Smooth muscle cell (in vitro differentiated cells): ENCODE results near the gene ADAMTS17. TPM values are rescaled to one million over a fixed set of nuclear protein-coding genes. Genes with fewer than 3 reads are reported as not detected.

ENCODE experiments used
- DNase-seq: peaks from one replicate; lab custom pipeline; 2025; ENCODE audit not compliant: unreplicated experiment; lab: John Stamatoyannopoulos, UW
- H2AFZ ChIP-seq: fragments of 200-600 bp; sonication (generic); 2 replicates; pipeline ENCODE4 v1.6.0; 2016; ENCODE audit warnings: antibody characterized with exemption, low read depth, mild to moderate bottlenecking
- H3F3A ChIP-seq: fragments of 200-600 bp; sonication (generic); 2 replicates; pipeline ENCODE4 v1.6.0; 2017; ENCODE audit warnings: antibody characterized with exemption, low read depth
- H3K27ac ChIP-seq: fragments of 200-600 bp; sonication (generic); 2 replicates; pipeline ENCODE4 v1.5.1; 2016; ENCODE audit warnings: low read depth, mild to moderate bottlenecking
- H3K27me3 ChIP-seq: fragments of 200-600 bp; sonication (generic); 2 replicates; pipeline ENCODE4 v1.6.1; 2016; ENCODE audit warnings: low read depth, mild to moderate bottlenecking
- H3K36me3 ChIP-seq: fragments of 200-600 bp; sonication (generic); 2 replicates; pipeline ENCODE4 v1.5.1; 2016; ENCODE audit warnings: low read depth
- H3K4me1 ChIP-seq: fragments of 200-600 bp; sonication (generic); 2 replicates; pipeline ENCODE4 v1.5.1; 2016; ENCODE audit warnings: low read depth
- H3K4me2 ChIP-seq: fragments of 200-600 bp; sonication (generic); 2 replicates; pipeline ENCODE4 v1.6.0; 2016; ENCODE audit warnings: mild to moderate bottlenecking
- H3K4me3 ChIP-seq: fragments of 200-600 bp; sonication (generic); 2 replicates; pipeline ENCODE4 v1.5.1; 2016; ENCODE audit warnings: mild to moderate bottlenecking
- H3K79me2 ChIP-seq: fragments of 200-600 bp; sonication (generic); 2 replicates; pipeline ENCODE4 v1.6.0; 2016; ENCODE audit warnings: low read depth, mild to moderate bottlenecking
- H3K9ac ChIP-seq: fragments of 200-600 bp; sonication (generic); 2 replicates; pipeline ENCODE4 v1.6.0; 2016; ENCODE audit warnings: low read depth
- H3K9me3 ChIP-seq: fragments of 200-600 bp; sonication (generic); replicated peaks from 2 replicates; pipeline ENCODE4 v1.5.1; 2016; ENCODE audit warnings: low read depth
- H4K20me1 ChIP-seq: fragments of 200-600 bp; sonication (generic); 2 replicates; pipeline ENCODE4 v1.6.0; 2016; ENCODE audit warnings: low read depth
- CTCF ChIP-seq: fragments of 200-600 bp; sonication (generic); IDR thresholded peaks from 2 replicates; pipeline ENCODE4 v1.5.1; 2017; ENCODE audit warnings: borderline replicate concordance, mild to moderate bottlenecking, antibody characterized with exemption; ENCODE audit not compliant: insufficient read depth, poor library complexity, severe bottlenecking
- WGBS: methylation state at CpG from one replicate; pipeline ENCODE4 v1.1.7; 2016; ENCODE audit warnings: low lambda C conversion rate; 5-methylcytosine and 5-hydroxymethylcytosine counted together
- polyA plus RNA-seq: library from polyadenylated mRNA; unstranded; fragments of >200 nt; fragmentation: Nextera tagmentation; extraction: Ambion mirVana; gene quantifications from 2 replicates; pipeline ENCODE4 v1.2.1, GENCODE V29; 2016
- total RNA-seq: library from RNA; depleted of rRNA; stranded (reverse); fragments of >200 nt; gene quantifications from 2 replicates; pipeline ENCODE4 v1.2.3, GENCODE V29; 2014

The ADAMTS17 gene
- total and polyA plus RNA-seq, 2 experiments from 2014 or later: 0.63 to 3.1 TPM

DNA sequence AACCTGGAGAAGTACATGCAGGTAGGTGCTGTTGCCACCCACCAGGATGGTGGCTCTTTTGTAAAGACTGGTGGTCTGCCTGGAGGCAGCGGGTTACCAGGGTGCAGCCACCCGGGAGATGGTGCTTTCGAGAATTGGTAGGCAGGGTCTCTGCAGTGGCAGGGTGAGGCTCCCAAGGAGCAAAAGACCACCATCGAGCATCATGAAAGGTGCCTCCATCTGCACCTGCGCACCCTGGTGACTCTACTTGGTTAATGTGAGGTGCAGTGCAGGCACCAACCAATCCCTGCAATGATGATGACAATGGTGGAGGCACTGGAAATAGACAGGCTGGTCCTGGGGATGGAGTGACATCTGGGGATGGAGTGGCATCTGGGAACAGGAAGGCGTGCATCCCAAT is 236.7 kb downstream of the ADAMTS17 start:
- Histone ChIP-seq H3K27me3 (no peaks in the 10 kb centered on the region), H3K36me3 (no peaks in the 10 kb centered on the region), H3K79me2 (no peaks in the 10 kb centered on the region), H3K4me3 (no peak overlapping the region), H4K20me1 (no peaks in the 10 kb centered on the region), H3F3A (no peaks in the 10 kb centered on the region), H3K4me2 (no peak overlapping the region), H3K4me1 (no peaks in the 10 kb centered on the region), H3K9me3 (no peaks in the 10 kb centered on the region), H2AFZ (no peak overlapping the region), H3K27ac (no peak overlapping the region), H3K9ac (no peak overlapping the region)
- no peak for DNase-seq
- TF ChIP-seq CTCF: no peak
- 94% methylated on average over 6 of the region's 6 CpGs for WGBS

GRCh38 chr15:100104245-100104644 is 237.5 kb downstream of the ADAMTS17 start:
- H3F3A ChIP-seq: no peaks in the 10 kb centered on the region
- H3K9me3 ChIP-seq: no peaks in the 10 kb centered on the region
- no peaks in the 10 kb centered on the region for H3K27me3 ChIP-seq
- H3K9ac ChIP-seq: no peak overlapping the region
- 91% methylated on average over 3 of the region's 3 CpGs for WGBS
- no peak overlapping the region for H2AFZ ChIP-seq
- no peaks in the 10 kb centered on the region for H3K79me2 ChIP-seq
- no peaks in the 10 kb centered on the region for H3K36me3 ChIP-seq
- no peaks in the 10 kb centered on the region for H3K4me1 ChIP-seq
- H3K4me3 ChIP-seq: no peak overlapping the region
- TF ChIP-seq CTCF: no peak
- no peak overlapping the region for H3K27ac ChIP-seq
- no peak for DNase-seq
- no peaks in the 10 kb centered on the region for H4K20me1 ChIP-seq
- no peak overlapping the region for H3K4me2 ChIP-seq

GRCh38 chr15:100103828-100104227 is 237.9 kb downstream of the ADAMTS17 start:
- H3K4me3 ChIP-seq: no peak overlapping the region
- H3K4me1 ChIP-seq: no peaks in the 10 kb centered on the region
- H3K4me2 ChIP-seq: no peak overlapping the region
- no peak overlapping the region for H2AFZ ChIP-seq
- 96% methylated on average over 6 of the region's 6 CpGs for WGBS
- no peaks in the 10 kb centered on the region for H3K27me3 ChIP-seq
- no peak overlapping the region for H3K9ac ChIP-seq
- no peak overlapping the region for H3K27ac ChIP-seq
- H3F3A ChIP-seq: no peaks in the 10 kb centered on the region
- no peaks in the 10 kb centered on the region for H3K36me3 ChIP-seq
- no peaks in the 10 kb centered on the region for H4K20me1 ChIP-seq
- H3K9me3 ChIP-seq: no peaks in the 10 kb centered on the region
- TF ChIP-seq CTCF: no peak
- DNase-seq: no peak
- no peaks in the 10 kb centered on the region for H3K79me2 ChIP-seq

DNA sequence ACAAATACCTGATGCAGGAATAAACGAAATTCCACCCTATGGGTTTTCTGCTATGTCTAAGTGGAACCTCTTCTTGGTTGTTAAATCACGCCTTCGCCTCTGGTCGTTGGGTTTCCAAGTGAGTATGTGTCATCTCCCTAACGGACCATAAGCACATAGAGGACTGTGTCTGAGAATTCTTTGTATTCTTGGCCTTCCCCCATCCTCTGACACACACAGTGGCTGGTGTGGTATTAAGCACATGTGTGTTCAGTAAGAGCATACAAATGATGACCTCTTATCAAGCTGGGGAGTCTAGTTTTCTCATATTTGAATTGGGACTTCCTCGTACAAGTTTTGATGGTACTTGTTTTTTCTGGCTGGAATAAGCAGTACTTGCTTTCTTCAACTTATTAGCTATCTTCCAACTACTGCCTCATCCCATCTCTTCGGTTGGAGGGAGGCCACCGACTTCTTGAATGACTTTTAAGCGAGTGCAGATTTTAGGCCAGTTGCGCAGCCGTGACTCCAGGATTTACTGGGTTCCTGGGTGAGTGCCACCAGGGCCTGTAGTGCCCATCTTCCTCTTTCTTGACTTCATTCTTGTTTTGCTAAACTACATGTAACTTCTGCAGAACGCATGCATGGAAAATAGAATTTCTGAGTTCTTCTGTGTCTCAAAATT is 240.2 kb downstream of the ADAMTS17 start:
- no peaks in the 10 kb centered on the region for H3K9me3 ChIP-seq

More for the DNA sequence above, 240.2 kb downstream of the ADAMTS17 start:
- 86% methylated on average over 12 of the region's 12 CpGs for WGBS
- DNase-seq: no peak
- Histone ChIP-seq H3K36me3 (no peaks in the 10 kb centered on the region), H3K4me1 (no peaks in the 10 kb centered on the region), H3K79me2 (no peaks in the 10 kb centered on the region), H2AFZ (no peak overlapping the region), H3K4me2 (no peak overlapping the region), H3K27ac (no peak overlapping the region), H3K27me3 (no peaks in the 10 kb centered on the region), H3K4me3 (no peak overlapping the region), H3K9ac (no peak overlapping the region), H3F3A (no peaks in the 10 kb centered on the region), H4K20me1 (no peaks in the 10 kb centered on the region)
- TF ChIP-seq CTCF: no peak
